Kidney (tissue), 14 donors: ENCODE measurements around the gene TMEM129. TPM values are rescaled to one million over a fixed set of nuclear protein-coding genes. Genes with fewer than 3 reads are reported as not detected.

Experiments
- DNase-seq, 5 donors: peaks; one replicate each; pipeline ENCODE4 v3.0.0-alpha.2; 2013 to 2020
- FAIRE-seq: peaks from 2 replicates; lab custom pipeline; 2012; peaks lifted over from hg19 to GRCh38; lab: Jason Lieb, UNC
- H3K27ac ChIP-seq, 2 donors: one replicate each; pipeline ENCODE4 v1.7.0; 2013; ENCODE audit warnings: low read depth in 2 of 2, low read length in 2 of 2, inconsistent platforms in 1 of 2
- H3K27me3 ChIP-seq: one replicate; pipeline ENCODE4 v1.7.1; 2013; ENCODE audit warnings: low read length, inconsistent platforms; ENCODE audit not compliant: control insufficient read depth, insufficient read depth
- H3K36me3 ChIP-seq, 3 donors: one replicate each; pipeline versions ENCODE4 v1.7.0 to v1.7.1; 2013; ENCODE audit warnings: low read length in 3 of 3, control low read depth in 1 of 3, inconsistent platforms in 1 of 3; ENCODE audit not compliant: insufficient read depth in 3 of 3, control insufficient read depth in 2 of 3
- H3K4me1 ChIP-seq, 3 donors: one replicate each; pipeline versions ENCODE4 v1.7.0 to v1.7.1; 2013; ENCODE audit warnings: low read length in 3 of 3, inconsistent platforms in 1 of 3, low read depth in 1 of 3; ENCODE audit not compliant: control insufficient read depth in 2 of 3, insufficient read depth in 2 of 3
- H3K4me3 ChIP-seq, 3 donors: one replicate each; pipeline versions ENCODE4 v1.7.0 to v1.8.1; 2013; ENCODE audit warnings: low read length in 3 of 3, control low read depth in 1 of 3, inconsistent platforms in 1 of 3
- H3K9ac ChIP-seq, 3 donors: one replicate each; pipeline versions ENCODE4 v1.7.0 to v1.7.1; 2013; ENCODE audit warnings: low read length in 3 of 3, control low read depth in 1 of 3, inconsistent platforms in 1 of 3
- H3K9me3 ChIP-seq, 3 donors: one replicate each; pipeline versions ENCODE4 v1.7.0 to v1.7.1; 2013; ENCODE audit warnings: low read length in 3 of 3, control low read depth in 1 of 3, inconsistent platforms in 1 of 3; ENCODE audit not compliant: control insufficient read depth in 2 of 3, insufficient read depth in 1 of 3
- CTCF ChIP-seq: IDR thresholded peaks from 3 replicates; pipeline ENCODE4 v1.5.1; 2012; ENCODE audit warnings: mild to moderate bottlenecking, moderate library complexity, borderline replicate concordance; ENCODE audit not compliant: insufficient read depth; ENCODE audit errors: extremely low read depth
- intact Hi-C: fragments of 100-400 bp; cut with DNase I; formaldehyde crosslinking; loops from one replicate; pipeline ENCODE4 v1.11.1; 2022
- polyA plus RNA-seq: library from polyadenylated mRNA; stranded (reverse); fragments of 350-450 nt; fragmentation: Illumina TruSeq; extraction: RNeasy Lipid Tissue Mini Kit (QIAGEN cat#74804); gene quantifications from one replicate; pipeline ENCODE4 v1.2.3, GENCODE V29; 2014; ENCODE audit warnings: low read depth, low replicate concordance; ENCODE audit not compliant: insufficient read depth
- total RNA-seq: library from RNA; stranded (reverse); fragmentation: NEBNext Ultra II Directional; extraction: Animal tissue kit (Norgen Biotek cat#: 25700); gene quantifications from one replicate; pipeline ENCODE4 v1.2.1, GENCODE V29; 2021
- donor health status: control.
- donor health status: control.
- donor health status: control.
- donor health status: control.
- donor health status: control.
- donor health status: DM: yes; HTN: yes; CAD: no.
- donor health status: Normal renal cell carcinoma (clear cell type).

TMEM129 gene
- total and polyA plus RNA-seq, 2 donors from 2014 or later: 48.2 to 60.0 TPM

DNA sequence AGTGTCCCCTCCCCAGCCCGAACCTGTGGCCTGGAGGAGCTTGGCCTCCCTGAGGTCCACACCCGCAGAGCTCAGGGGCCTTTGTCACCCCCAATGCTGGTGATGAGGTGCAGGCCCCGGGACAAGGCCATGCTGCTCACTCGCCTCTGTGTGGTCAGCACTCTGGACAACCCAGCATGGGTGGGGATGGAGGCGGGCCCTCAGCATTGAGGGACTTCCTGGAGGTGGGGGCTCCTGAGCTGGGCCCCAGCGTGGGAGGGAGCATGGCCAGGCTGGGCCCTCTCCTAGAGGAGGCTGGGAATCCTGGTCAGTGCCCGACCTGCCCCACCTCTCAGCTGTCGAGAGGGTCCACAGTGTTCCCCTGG is 30.8 kb upstream of the TMEM129 start:
- FAIRE-seq: no peak
- H3K4me3 ChIP-seq: no peak overlapping the region
- intact Hi-C loops: no loop called here
- H3K9me3 ChIP-seq: no peaks in the 10 kb centered on the region
- H3K27me3 ChIP-seq: no peaks in the 10 kb centered on the region
- H3K27ac ChIP-seq: no peak overlapping the region
- H3K9ac ChIP-seq: no peak overlapping the region
- H3K36me3 ChIP-seq: no peaks in the 10 kb centered on the region
- no peak for DNase-seq
- peaks cover 0 to 4% (median 0%) of the 10 kb centered on the region in 3 donors for H3K4me1 ChIP-seq
- no peak for TF ChIP-seq CTCF

DNA sequence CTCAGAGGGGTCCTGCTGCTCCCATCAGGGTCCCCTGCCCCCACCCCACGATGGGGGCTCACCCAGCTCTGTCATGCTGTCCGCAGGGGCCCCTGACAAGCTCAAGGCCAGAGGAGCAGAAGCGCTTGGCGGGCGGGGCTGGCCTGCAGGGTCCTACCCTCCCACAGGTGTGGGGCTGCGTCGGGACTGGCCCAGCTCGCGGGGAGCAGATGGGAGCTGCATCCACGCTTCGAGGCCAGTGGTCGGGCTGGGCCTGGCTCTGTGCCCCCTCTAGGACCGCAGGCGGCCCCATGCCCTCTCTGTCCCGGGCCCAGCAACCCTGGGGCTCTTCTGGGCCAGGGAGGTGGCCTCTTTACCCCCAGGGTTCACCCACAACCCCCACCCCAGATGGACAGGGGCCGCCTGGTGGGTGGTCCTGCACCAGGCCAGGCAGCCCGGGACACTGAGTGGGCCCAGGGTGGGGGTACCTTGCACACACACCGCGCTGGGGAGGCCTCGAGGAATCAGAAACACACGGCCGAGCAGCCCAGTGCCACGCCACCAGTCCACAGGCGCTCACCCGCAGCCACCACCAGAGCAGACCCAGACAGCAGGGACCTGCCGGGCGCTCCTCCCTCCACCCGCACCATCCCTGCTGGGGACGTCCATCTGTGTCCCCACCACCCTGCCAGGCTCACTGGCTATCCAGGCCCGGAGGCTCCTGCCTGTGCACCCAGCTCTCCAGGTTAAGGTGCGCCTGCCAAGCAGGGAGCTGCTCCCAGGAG is 30.2 kb upstream of the TMEM129 start:
- intact Hi-C loops: no loop called here
- no peak overlapping the region for H3K9ac ChIP-seq
- no peak for FAIRE-seq
- no peak overlapping the region for H3K4me3 ChIP-seq
- DNase-seq: peak in 1 of 5 donors; percentile 61
- H3K27ac ChIP-seq: no peak overlapping the region
- no peaks in the 10 kb centered on the region for H3K27me3 ChIP-seq
- peaks cover 0 to 4% (median 0%) of the 10 kb centered on the region in 3 donors for H3K4me1 ChIP-seq
- no peak for TF ChIP-seq CTCF
- H3K9me3 ChIP-seq: no peaks in the 10 kb centered on the region
- no peaks in the 10 kb centered on the region for H3K36me3 ChIP-seq

DNA sequence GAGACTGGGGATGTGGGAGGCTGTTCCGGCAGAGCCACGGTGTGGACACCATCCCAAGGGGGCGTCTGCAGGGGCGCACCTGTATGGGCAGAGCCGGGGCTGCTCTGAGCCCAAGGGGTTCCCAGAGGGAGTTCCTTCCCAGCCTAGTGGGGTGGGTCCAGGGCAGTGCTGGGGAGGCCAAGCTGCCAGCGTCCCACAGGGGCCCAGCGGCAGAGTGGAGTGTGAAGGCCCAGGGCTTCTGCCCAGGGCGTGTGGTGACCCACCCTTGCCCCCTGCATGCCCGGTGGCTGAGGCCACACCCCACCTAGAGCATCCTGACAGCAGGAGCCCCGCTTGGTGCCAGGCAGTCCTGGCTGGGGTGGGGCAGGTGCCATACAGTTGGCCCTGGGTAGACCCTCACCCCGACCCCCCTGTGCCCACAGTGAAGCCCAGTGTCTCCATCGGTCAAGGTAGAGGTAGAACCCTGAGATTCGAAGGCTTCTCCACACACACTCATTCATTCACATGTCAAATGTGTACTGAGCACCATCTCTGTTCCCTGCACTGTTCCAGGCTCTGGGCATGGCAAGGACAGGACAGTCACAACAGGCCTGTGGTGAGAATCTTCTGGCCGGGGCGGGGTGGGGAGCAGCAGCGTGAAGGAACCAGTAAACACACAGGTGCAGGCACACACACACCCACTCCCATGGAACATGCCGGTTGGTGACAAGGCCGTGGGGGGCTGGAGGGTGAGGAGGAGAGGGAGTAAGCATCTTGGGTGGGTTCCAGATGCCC is 29.4 kb upstream of the TMEM129 start:
- intact Hi-C loops: no loop called here
- Histone ChIP-seq H3K27me3 (no peaks in the 10 kb centered on the region), H3K9me3 (no peaks in the 10 kb centered on the region), H3K9ac (no peak overlapping the region), H3K36me3 (no peaks in the 10 kb centered on the region), H3K4me1 (peaks cover 0 to 4% (median 0%) of the 10 kb centered on the region in 3 donors), H3K27ac (no peak overlapping the region), H3K4me3 (no peak overlapping the region)
- no peak for TF ChIP-seq CTCF
- DNase-seq (no peak), FAIRE-seq (no peak)
